Activated naive CD4-positive, alpha-beta T cell treated with anti-CD3 and anti-CD28 coated beads, Interleukin-2, amount 50 U/mL, for 24 hours (primary cell): ENCODE results near the gene HMCN2.

ENCODE experiments used
- H3K27ac Mint-ChIP-seq: one replicate; pipeline ENCODE4 v1.8.0; 2021; ENCODE audit warnings: mild to moderate bottlenecking, mixed read lengths
- H3K27me3 Mint-ChIP-seq: one replicate; pipeline ENCODE4 v1.8.0; 2021; ENCODE audit warnings: mixed read lengths
- H3K36me3 Mint-ChIP-seq: one replicate; pipeline ENCODE4 v1.8.0; 2021; ENCODE audit warnings: mixed read lengths
- H3K4me1 Mint-ChIP-seq: one replicate; pipeline ENCODE4 v1.8.0; 2021; ENCODE audit warnings: mixed read lengths
- H3K4me3 Mint-ChIP-seq: one replicate; pipeline ENCODE4 v1.8.0; 2021; ENCODE audit warnings: mild to moderate bottlenecking, mixed read lengths
- H3K9me3 Mint-ChIP-seq: one replicate; pipeline ENCODE4 v1.8.0; 2021; ENCODE audit warnings: mixed read lengths

The HMCN2 gene

DNA sequence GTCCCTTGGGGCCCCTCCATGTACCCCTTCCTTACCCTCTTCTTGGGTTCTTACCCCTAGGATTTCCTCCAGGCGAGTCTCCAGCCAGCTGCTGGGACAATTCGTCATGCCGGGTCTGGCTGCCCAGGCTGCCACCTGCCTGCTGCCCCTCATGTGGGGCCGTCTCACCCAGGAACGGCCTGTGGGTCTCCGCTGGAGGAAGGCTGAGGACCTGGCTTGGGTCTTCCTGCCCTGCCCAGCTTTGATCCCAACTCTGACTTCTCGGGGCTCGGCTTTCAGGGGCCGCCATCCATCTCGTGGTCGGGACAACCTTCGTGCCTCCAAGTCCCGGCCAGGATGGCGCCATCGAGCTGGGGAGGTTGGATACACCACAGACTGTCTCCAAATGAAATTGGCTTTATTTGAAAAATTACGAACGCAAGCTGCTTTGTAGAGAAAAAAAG, 38.1 kb downstream of the HMCN2 start:
- Mint-ChIP-seq H3K36me3 (no peaks in the 10 kb centered on the region), H3K9me3 (no peaks in the 10 kb centered on the region), H3K27ac (no peak overlapping the region)

DNA sequence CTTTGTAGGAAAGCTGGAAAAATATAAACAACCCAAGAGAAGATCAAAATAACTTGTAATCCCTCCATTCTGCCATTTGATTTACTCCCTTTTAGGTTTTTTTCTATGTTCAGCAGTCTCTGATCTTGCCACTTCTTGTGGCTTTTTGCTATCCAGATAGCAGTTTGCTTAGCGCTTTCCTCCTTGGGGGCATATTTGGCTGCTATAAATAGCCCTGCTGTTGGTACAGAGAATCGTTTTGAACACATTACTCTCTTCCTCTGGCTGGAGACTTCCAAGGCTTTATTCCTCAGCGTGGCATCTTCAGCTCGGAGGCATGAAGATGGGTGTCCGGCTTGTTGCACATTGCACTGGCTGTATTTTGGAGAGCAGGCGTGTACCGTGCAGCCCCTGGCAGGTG, 38.6 kb downstream of the HMCN2 start:
- Mint-ChIP-seq H3K27me3 (peaks cover 5% of the 10 kb centered on the region), H3K9me3 (no peaks in the 10 kb centered on the region)

More for the DNA sequence above, 38.1 kb downstream of the HMCN2 start:
- Mint-ChIP-seq H3K4me3 (no peak overlapping the region), H3K4me1 (no peaks in the 10 kb centered on the region), H3K27me3 (peaks cover 4% of the 10 kb centered on the region)

DNA sequence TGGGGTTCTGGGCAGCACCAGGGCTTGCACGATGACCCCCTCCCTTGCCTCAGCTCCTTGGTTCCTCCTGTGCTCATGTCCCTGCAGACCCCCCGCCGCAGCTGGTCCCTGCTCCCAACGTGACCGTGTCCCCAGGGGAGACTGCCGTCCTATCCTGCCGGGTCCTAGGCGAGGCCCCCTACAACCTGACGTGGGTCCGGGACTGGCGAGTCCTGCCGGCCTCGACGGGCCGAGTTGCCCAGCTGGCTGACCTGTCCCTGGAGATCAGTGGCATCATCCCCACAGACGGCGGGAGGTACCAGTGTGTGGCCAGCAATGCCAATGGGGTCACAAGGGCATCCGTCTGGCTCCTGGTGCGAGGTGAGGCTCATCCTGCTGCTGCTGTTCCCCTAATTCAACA, 39.1 kb downstream of the HMCN2 start:
- Mint-ChIP-seq H3K4me3 (no peak overlapping the region), H3K27ac (no peak overlapping the region), H3K4me1 (no peaks in the 10 kb centered on the region), H3K27me3 (peaks cover 5% of the 10 kb centered on the region), H3K36me3 (no peaks in the 10 kb centered on the region), H3K9me3 (no peaks in the 10 kb centered on the region)

More for the DNA sequence above, 38.6 kb downstream of the HMCN2 start:
- Mint-ChIP-seq H3K4me3 (no peak overlapping the region), H3K27ac (no peak overlapping the region), H3K36me3 (no peaks in the 10 kb centered on the region), H3K4me1 (no peaks in the 10 kb centered on the region)

DNA sequence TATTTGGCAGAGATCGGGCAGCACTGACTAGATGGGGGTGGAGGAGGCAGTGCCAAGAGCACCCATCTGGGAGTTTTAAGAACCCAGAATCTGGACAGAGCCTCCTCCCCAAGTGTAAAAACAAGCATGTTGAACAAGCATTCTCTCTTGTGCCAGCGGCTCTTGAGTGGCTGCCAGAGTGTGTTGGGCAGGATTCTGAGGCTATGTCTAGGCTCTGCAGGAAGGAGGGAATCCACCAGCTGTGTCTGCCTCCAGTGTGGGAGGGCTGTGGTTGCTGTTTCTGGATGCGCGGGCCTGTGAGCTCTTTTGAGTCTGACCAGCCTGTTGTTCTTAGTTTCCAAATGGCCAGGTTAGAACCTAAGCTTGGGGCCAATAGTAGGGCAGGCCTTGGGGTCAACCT, 39.8 kb downstream of the HMCN2 start:
- peaks cover 5% of the 10 kb centered on the region for H3K27me3 Mint-ChIP-seq
- no peaks in the 10 kb centered on the region for H3K36me3 Mint-ChIP-seq
- no peaks in the 10 kb centered on the region for H3K9me3 Mint-ChIP-seq
- H3K4me3 Mint-ChIP-seq, result no peak overlapping the region
- no peak overlapping the region for H3K27ac Mint-ChIP-seq
- H3K4me1 Mint-ChIP-seq, result no peaks in the 10 kb centered on the region

DNA sequence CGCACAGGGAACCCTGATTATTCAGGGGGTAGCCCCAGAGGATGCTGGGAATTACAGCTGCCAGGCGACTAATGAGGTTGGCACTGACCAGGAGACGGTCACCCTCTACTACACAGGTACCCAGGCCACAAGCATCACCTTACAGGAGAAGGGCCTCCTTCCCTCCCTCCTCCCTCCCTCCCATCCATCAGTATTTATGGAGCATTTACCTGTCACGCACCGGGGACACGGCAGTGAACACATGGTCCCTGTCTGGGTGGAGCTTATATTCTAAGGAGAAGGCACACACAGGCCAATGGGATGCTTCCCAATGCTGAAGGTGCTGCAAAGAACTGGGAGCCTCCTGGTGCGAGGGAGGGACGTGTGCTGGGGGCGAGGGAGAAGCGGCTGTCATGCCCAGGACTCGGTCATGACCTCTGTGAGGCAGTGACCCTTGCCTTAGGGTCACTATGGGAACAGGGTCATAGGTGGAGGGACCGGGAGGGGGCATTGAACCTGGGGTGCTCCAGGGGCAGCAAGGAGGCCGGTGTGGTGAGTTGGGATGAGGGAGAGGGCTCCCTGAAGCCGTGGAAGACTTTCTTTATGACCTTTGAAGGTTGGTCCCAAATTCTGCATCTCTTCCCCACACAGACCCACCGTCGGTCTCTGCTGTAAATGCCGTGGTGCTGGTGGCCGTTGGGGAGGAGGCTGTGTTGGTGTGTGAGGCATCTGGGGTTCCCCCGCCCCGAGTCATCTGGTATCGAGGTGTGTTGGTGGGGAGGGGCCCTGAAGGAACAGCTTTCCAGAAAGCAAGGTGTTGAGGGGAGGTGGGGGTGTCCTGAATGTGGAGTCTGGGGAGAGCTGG, 41.5 kb downstream of the HMCN2 start:
- Mint-ChIP-seq H3K27ac (no peak overlapping the region), H3K4me1 (no peaks in the 10 kb centered on the region), H3K9me3 (no peaks in the 10 kb centered on the region), H3K27me3 (peaks cover 5% of the 10 kb centered on the region), H3K36me3 (no peaks in the 10 kb centered on the region), H3K4me3 (no peak overlapping the region)

DNA sequence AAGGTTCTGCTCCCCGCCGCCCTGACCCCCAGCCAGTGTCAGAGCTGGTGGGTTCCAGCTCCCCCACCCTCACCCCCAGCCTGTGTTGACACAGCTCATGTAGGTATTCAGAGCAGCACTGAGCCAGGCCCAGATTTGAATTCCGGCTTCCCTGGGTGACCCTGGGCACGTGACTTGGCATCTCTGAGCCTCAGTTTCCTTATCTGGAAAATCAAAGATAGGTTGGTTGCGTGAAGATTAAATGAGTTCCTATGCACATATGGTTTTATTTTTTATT, 42.0 kb downstream of the HMCN2 start:
- Mint-ChIP-seq H3K27ac (no peak overlapping the region), H3K9me3 (no peaks in the 10 kb centered on the region), H3K27me3 (peaks cover 5% of the 10 kb centered on the region), H3K36me3 (no peaks in the 10 kb centered on the region), H3K4me1 (no peaks in the 10 kb centered on the region), H3K4me3 (no peak overlapping the region)

DNA sequence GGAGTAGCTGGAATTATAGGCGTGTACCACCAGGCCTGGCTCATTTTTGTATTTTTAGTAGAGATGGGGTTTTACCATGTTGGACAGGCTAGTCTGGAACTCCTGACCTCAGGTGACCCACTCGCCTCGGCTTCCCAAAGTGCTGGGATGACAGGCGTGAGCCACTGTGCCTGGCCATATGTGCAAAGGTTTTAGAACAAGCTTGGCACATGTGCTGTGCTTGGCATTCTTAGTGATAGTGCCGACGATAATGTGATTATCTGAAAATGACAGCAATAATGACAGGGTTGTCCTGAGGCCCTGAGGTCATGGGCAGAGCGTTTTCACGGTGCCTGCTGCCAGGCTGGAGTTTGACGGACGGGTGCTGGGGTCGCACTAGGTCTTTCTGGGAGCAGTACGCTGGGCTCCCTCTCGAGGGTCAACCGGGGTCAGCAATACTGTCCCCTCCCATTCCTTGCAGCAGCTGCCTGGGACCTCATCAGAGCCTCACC, 42.6 kb downstream of the HMCN2 start:
- Mint-ChIP-seq H3K36me3 (no peaks in the 10 kb centered on the region), H3K4me3 (no peak overlapping the region), H3K27ac (no peak overlapping the region), H3K27me3 (peaks cover 5% of the 10 kb centered on the region), H3K4me1 (no peaks in the 10 kb centered on the region), H3K9me3 (no peaks in the 10 kb centered on the region)

DNA sequence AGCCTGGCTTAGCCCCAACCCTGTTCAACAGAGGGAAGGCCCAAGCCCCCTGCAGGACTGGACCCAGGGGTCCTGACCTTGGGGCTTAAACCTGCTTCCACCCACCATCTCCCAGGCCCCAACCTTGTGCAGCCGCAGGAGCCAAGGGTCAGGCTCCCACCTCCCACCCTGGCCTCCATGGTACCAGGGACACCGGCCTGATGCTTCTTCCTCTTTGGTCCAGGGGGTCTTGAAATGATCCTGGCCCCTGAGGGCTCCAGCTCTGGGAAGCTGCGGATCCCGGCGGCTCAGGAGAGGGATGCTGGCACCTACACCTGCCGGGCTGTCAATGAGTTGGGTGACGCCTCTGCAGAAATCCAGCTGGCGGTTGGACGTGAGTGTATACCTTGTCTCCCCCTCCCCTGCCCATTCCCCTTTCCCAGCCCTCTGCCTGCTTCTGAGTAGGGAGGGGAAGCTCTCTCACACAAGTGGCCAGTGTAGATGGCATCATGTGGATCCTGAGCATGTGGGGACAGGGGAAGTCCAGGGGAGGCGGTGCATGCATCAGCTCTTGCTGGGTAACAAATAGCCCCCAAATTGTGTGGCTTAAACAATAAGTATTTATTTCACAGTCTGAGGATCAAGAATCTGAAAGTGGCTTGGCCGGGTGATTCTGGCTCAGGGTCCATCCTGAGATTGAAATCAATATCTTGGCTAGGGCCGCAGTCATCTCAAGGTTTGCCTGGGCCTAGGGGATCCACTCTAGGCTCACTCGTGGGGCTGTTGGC, 44.3 kb downstream of the HMCN2 start:
- H3K27ac Mint-ChIP-seq, result no peak overlapping the region
- no peaks in the 10 kb centered on the region for H3K36me3 Mint-ChIP-seq
- H3K27me3 Mint-ChIP-seq, result peaks cover 2% of the 10 kb centered on the region
- H3K4me3 Mint-ChIP-seq, result no peak overlapping the region
- no peaks in the 10 kb centered on the region for H3K4me1 Mint-ChIP-seq
- no peaks in the 10 kb centered on the region for H3K9me3 Mint-ChIP-seq

DNA sequence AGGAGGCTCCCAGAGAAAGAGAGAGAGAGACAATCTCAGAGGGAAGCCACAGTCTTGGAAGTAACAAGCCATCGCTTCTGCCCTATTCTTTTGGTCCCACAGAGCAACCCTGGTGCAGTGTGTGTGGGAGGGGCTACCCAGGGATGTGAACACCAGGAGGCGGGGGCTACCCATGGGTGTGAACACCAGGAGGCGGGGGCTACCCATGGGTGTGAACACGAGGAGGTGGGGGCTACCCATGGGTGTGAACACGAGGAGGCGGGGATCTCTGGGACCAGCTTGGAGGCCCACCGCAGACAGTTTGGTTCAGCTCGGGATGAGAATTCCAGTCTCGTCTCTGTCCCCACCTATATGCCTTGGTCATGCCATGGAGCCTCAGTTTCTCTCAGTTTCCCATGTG, 44.9 kb downstream of the HMCN2 start:
- Mint-ChIP-seq H3K27ac (no peak overlapping the region), H3K4me1 (no peaks in the 10 kb centered on the region), H3K4me3 (no peak overlapping the region), H3K9me3 (no peaks in the 10 kb centered on the region), H3K36me3 (no peaks in the 10 kb centered on the region), H3K27me3 (peaks cover 2% of the 10 kb centered on the region)

DNA sequence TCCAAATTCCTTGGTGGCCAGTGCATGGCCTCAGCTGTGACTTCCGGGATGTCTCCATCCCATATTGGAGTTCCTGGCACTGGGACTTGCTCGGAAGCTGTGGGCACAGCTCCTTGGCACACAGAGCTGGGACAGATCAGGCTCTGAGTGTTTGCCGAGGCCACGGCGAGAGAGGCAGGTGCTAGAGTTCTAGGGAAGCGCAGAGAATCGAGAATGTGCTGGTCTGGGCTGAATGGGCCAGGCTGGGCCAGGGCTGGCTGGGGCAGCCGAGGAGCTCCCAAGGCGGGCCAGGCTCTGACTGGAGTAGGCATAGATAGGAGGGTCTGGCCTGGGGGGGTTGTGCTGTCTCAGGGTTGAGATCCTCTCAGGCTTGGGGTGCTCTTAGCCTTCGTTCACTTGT, 45.4 kb downstream of the HMCN2 start:
- no peaks in the 10 kb centered on the region for H3K9me3 Mint-ChIP-seq
- H3K4me1 Mint-ChIP-seq, result no peaks in the 10 kb centered on the region
- H3K4me3 Mint-ChIP-seq, result no peak overlapping the region
- H3K36me3 Mint-ChIP-seq, result no peaks in the 10 kb centered on the region
- H3K27me3 Mint-ChIP-seq, result peaks cover 2% of the 10 kb centered on the region
- no peak overlapping the region for H3K27ac Mint-ChIP-seq

DNA sequence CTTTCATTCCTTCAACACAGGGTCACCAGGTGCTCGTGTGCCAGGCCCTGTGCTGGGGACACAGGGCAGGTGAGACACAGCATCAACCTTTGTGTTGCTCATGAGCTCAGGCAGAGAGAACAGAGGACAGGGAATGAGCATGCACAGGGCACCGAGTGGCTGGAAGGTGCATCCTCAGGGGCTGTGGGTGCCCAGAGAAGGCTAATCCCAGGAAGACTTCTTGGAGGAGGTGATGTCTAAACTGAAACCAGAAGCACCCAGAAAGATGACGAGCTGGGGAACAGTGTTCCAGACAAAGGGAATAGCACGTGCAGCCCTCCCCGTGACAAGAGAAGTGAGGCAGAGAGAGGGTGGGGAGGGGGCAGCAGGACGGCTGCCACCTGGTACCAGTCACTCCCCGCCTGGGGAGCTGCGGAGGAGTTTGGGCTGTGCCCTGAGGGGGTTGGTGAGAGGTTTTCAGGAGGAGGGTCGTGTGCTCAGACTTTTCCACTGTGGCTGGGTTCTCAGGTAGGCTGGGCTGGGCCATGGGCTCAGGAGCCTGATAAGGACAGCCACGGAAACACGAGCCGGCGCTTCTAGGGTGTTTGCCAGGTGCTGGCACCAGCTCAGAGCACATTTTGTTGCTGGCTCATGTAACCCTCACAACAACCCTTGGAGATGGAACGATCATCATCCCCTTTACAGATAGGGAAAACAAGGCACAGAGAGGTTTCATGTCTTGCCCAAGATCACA, 46.0 kb downstream of the HMCN2 start:
- peaks cover 2% of the 10 kb centered on the region for H3K27me3 Mint-ChIP-seq
- H3K36me3 Mint-ChIP-seq, result no peaks in the 10 kb centered on the region
- no peaks in the 10 kb centered on the region for H3K9me3 Mint-ChIP-seq
- no peak overlapping the region for H3K27ac Mint-ChIP-seq
- no peaks in the 10 kb centered on the region for H3K4me1 Mint-ChIP-seq
- no peak overlapping the region for H3K4me3 Mint-ChIP-seq

DNA sequence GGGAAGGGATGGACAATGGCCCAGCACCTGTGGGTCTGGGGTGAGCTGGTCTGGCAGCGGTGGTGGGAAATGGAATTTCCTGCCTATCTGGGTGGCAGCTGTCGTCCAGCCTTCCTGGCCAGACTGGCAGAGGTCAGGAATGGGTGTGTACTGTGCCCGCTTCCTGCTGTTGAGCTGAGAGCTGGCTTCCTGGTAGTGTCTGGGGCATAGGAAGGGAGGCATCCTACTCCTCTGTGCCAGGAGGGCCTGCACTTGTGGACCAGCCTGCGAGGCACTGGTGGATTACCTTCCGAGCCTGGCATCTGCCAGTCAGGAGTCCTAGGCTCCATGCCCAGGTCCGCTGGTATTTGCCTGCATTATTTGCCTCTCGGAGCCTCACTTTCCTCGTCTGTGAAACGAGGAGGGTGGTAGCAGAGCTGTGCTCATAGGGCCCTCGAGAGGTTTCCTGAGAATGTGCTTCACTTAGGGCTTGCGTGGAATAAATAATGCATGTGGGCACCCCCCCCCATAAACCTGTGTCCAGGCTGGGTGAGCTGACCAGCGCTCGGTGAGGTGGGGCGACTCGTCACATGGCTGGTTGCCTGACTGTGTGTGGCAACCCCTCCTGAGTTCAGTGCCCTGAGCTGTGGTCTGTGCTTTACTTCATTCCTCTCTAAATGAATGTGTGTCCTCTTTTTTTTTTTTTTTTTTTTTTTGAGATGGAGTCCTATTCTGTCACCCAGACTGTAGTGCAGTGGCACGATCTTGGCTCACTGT, 47.7 kb downstream of the HMCN2 start:
- Mint-ChIP-seq H3K4me3 (no peak overlapping the region), H3K27me3 (peaks cover 2% of the 10 kb centered on the region), H3K27ac (no peak overlapping the region), H3K4me1 (no peaks in the 10 kb centered on the region), H3K9me3 (no peaks in the 10 kb centered on the region), H3K36me3 (no peaks in the 10 kb centered on the region)

DNA sequence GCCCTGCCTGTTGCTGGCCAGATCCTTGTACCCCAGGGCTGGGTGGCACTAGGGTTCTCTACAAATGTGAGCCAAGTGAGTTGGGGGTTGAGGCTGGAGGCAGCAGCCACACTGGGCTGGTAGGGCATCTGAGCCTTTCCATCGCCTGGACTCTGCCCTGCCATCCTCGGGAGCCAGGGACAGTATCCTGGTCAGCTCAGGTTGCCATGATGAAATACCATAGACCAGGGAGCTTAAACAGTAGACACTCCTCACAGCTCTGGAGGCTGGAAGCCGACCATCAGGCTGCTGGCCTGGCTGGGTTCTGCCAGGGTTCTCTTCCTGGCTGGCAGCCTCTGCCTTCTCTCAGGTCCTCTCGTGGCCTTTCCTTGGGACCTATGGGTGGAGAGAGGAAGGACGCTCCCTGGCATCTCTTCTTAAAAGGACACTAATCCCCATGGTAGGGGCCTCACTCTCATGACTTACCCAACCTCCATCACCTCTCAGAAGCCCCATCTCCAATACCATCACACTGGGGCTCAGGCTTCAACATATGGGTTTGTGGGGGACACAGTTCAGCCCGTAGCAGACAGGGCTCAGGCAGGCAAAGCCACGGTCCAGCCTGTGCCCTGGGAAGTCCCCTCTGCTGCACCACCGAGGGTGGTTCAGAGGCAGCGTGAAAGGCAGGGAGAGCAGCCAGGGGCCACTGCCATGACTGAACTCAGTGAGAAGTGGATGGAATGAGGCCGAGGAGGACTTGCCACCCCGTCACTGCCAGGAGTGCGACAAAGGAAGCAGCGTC, 50.1 kb downstream of the HMCN2 start:
- Mint-ChIP-seq H3K4me3 (no peak overlapping the region), H3K9me3 (no peaks in the 10 kb centered on the region), H3K36me3 (no peaks in the 10 kb centered on the region), H3K27me3 (peaks cover 4% of the 10 kb centered on the region), H3K27ac (no peak overlapping the region), H3K4me1 (no peaks in the 10 kb centered on the region)

DNA sequence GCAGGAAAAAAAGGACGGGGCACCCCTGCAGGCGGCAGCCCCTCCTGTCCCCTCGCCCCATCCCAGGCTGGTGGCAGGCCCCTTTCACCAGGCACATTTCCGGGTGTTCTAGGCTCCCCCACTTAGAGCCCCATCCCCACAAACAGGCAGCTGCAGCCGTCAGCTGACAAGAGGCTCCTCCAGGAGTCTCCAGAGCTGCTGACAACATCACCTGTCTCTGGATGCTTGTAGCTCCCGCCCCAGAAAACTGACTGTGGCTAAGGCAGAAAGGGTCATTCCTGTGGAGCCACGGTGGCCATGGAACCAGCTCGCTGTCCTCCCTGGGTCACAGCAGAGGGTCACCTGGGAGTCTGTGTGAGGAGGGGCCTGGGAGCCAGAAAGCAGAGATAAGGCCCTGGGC, 50.9 kb downstream of the HMCN2 start:
- Mint-ChIP-seq H3K9me3 (no peaks in the 10 kb centered on the region), H3K27me3 (peaks cover 9% of the 10 kb centered on the region), H3K4me3 (no peak overlapping the region), H3K4me1 (no peaks in the 10 kb centered on the region), H3K36me3 (no peaks in the 10 kb centered on the region), H3K27ac (no peak overlapping the region)

DNA sequence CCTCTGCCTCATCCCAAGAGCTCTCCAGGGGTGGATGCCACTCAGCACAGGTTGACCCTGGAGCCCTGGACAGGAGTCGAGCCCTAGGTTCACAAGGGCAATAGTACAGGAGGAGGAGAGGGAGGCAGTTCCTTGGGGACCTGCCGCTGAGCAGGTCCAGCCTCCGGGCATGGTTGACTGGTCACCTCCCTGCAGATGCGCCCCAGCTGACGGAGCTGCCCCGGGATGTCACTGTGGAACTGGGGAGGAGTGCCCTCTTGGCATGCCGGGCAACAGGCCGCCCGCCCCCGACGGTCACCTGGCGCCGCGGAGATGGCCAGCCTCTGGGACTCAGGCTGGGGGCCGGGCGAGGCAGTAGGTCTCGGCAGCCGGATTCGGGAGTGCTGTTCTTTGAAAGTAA, 53.7 kb downstream of the HMCN2 start:
- no peaks in the 10 kb centered on the region for H3K4me1 Mint-ChIP-seq
- no peak overlapping the region for H3K4me3 Mint-ChIP-seq
- H3K27ac Mint-ChIP-seq, result no peak overlapping the region
- H3K27me3 Mint-ChIP-seq, result peaks cover 18% of the 10 kb centered on the region
- H3K9me3 Mint-ChIP-seq, result no peaks in the 10 kb centered on the region
- no peaks in the 10 kb centered on the region for H3K36me3 Mint-ChIP-seq
